OCI-M1 (cell line): ENCODE data around the gene DPYSL3.
A peak's percentile ranks its signal among the peaks of the same experiment; 100 is the strongest.

Experiments used
- DNase-seq: peaks from one replicate; lab custom pipeline; 2025; lab: John Stamatoyannopoulos, UW

DPYSL3 gene

GRCh38 chr5:147512659-147513379 is 3.0 kb upstream of the DPYSL3 start:
- no peak for DNase-seq

GRCh38 chr5:147510885-147511284 is 1.0 kb upstream of the DPYSL3 start:
- no peak for DNase-seq

GRCh38 chr5:147509041-147509709 is 693 bp downstream of the DPYSL3 start:
- no peak for DNase-seq

- DNase-seq: no peak
These were observed 1.2 kb downstream of the DPYSL3 start for GRCh38 chr5:147508711-147509040.

GRCh38 chr5:147507480-147508126 is 2.3 kb downstream of the DPYSL3 start:
- DNase-seq: no peak

- DNase-seq: no peak
These were observed 5.3 kb downstream of the DPYSL3 start for GRCh38 chr5:147504535-147504934.

GRCh38 chr5:147504011-147504410 is 5.9 kb downstream of the DPYSL3 start:
- no peak for DNase-seq

- no peak for DNase-seq
These were observed 18.9 kb downstream of the DPYSL3 start for GRCh38 chr5:147490989-147491388.

GRCh38 chr5:147487031-147487750 is 22.7 kb downstream of the DPYSL3 start:
- no peak for DNase-seq

GRCh38 chr5:147485814-147486213 is 24.1 kb downstream of the DPYSL3 start:
- DNase-seq: no peak

GRCh38 chr5:147485046-147485445 is 24.8 kb downstream of the DPYSL3 start:
- DNase-seq: no peak

- DNase-seq: no peak
These were observed 25.2 kb downstream of the DPYSL3 start for GRCh38 chr5:147484708-147485020.

- no peak for DNase-seq
These were observed 25.7 kb downstream of the DPYSL3 start for GRCh38 chr5:147483961-147484707.

GRCh38 chr5:147483188-147483790 is 26.6 kb downstream of the DPYSL3 start:
- no peak for DNase-seq

GRCh38 chr5:147482706-147483180 is 27.1 kb downstream of the DPYSL3 start:
- peak; percentile 9 for DNase-seq

GRCh38 chr5:147481874-147482705 is 27.8 kb downstream of the DPYSL3 start:
- no peak for DNase-seq

- no peak for DNase-seq
These were observed 28.5 kb downstream of the DPYSL3 start for GRCh38 chr5:147481376-147481775.

- DNase-seq: no peak
These were observed 29.9 kb downstream of the DPYSL3 start for GRCh38 chr5:147479949-147480348.

- peak; percentile 90 for DNase-seq
These were observed 30.4 kb downstream of the DPYSL3 start for GRCh38 chr5:147479444-147479843.

- DNase-seq: no peak
These were observed 35.7 kb downstream of the DPYSL3 start for GRCh38 chr5:147474140-147474539.
